GM18505 (cell line): ENCODE measurements around the gene STARD9.
A peak's percentile ranks its signal among the peaks of the same experiment; 100 is the strongest.

Experiments used
- ATAC-seq: cut with Tn5 transposase; IDR thresholded peaks from one replicate; pipeline ENCODE4 v1.9.1; 2021; ENCODE audit not compliant: unreplicated experiment
- POLR2A ChIP-seq: IDR thresholded peaks from 4 replicates; pipeline ENCODE4 v1.6.1; 2011; ENCODE audit warnings: borderline replicate concordance; ENCODE audit not compliant: insufficient read depth, insufficient read length; ENCODE audit errors: extremely low read depth

Gene STARD9

GRCh38 chr15:42602501-42602900, 27.1 kb downstream of the STARD9 start:
- ATAC-seq, result no peak
- no peak for TF ChIP-seq POLR2A

GRCh38 chr15:42603978-42604377, 28.6 kb downstream of the STARD9 start:
- ATAC-seq, result no peak
- TF ChIP-seq POLR2A, result no peak

- ATAC-seq, result no peak
Measured at GRCh38 chr15:42604894-42605744, 29.7 kb downstream of the STARD9 start.

GRCh38 chr15:42605796-42606195, 30.4 kb downstream of the STARD9 start:
- TF ChIP-seq POLR2A, result no peak
- no peak for ATAC-seq

More at GRCh38 chr15:42604894-42605744, 29.7 kb downstream of the STARD9 start:
- TF ChIP-seq POLR2A, result no peak

GRCh38 chr15:42608110-42608531, 32.7 kb downstream of the STARD9 start:
- peak; percentile 44 for ATAC-seq
- no peak for TF ChIP-seq POLR2A

GRCh38 chr15:42608752-42609488, 33.5 kb downstream of the STARD9 start:
- TF ChIP-seq POLR2A, result no peak
- ATAC-seq, result no peak

GRCh38 chr15:42611532-42611931, 36.1 kb downstream of the STARD9 start:
- no peak for TF ChIP-seq POLR2A
- no peak for ATAC-seq

GRCh38 chr15:42612367-42612912, 37.0 kb downstream of the STARD9 start:
- no peak for ATAC-seq
- TF ChIP-seq POLR2A, result no peak

- no peak for TF ChIP-seq POLR2A
Measured at GRCh38 chr15:42616107-42616506, 40.7 kb downstream of the STARD9 start.

GRCh38 chr15:42619656-42620371, 44.4 kb downstream of the STARD9 start:
- ATAC-seq, result no peak
- TF ChIP-seq POLR2A, result no peak

More at GRCh38 chr15:42616107-42616506, 40.7 kb downstream of the STARD9 start:
- no peak for ATAC-seq

- TF ChIP-seq POLR2A, result no peak
- ATAC-seq, result no peak
Measured at GRCh38 chr15:42621386-42621785, 46.0 kb downstream of the STARD9 start.

GRCh38 chr15:42621996-42622925, 46.9 kb downstream of the STARD9 start:
- TF ChIP-seq POLR2A, result no peak
- ATAC-seq, result no peak
